HepG2 (cell line): ENCODE measurements around the gene USP38. TPM values are rescaled to one million over a fixed set of nuclear protein-coding genes. Genes with fewer than 3 reads are reported as not detected.
A peak's percentile ranks its signal among the peaks of the same experiment; 100 is the strongest.

ENCODE experiments used
- ATF7 ChIP-seq, 2 experiments: fragments of 450-650 bp in 1 of 2; sonication (generic) in 1 of 2; formaldehyde crosslinking in 1 of 2; IDR thresholded peaks; 2 replicates each; pipeline versions ENCODE4 v1.4.0 to v1.6.1; 2016 to 2020; ENCODE audit warnings: antibody characterized with exemption in 1 of 2, mild to moderate bottlenecking in 1 of 2, missing genetic modification reagents in 1 of 2
- BHLHE40 ChIP-seq: IDR thresholded peaks from 2 replicates; pipeline ENCODE4 v1.6.1; 2011; ENCODE audit warnings: low read length, improper control_type of control experiment
- CREM ChIP-seq, 2 experiments: sonication (generic) in 1 of 2; formaldehyde crosslinking in 1 of 2; IDR thresholded peaks; 2 replicates each; pipeline versions ENCODE4 v1.4.0 to v1.6.1; 2016 to 2020; ENCODE audit warnings: antibody characterized with exemption in 1 of 2, mild to moderate bottlenecking in 1 of 2, missing genetic modification reagents in 1 of 2
- DNMT3B ChIP-seq: conservative IDR thresholded peaks from 2 replicates; pipeline ENCODE4 v1.6.1; 2016; ENCODE audit warnings: missing biosample characterization, control low read depth
- IRX3 ChIP-seq: sonication (generic); formaldehyde crosslinking; IDR thresholded peaks from 2 replicates; pipeline ENCODE4 v1.8.1; 2023; ENCODE audit warnings: mild to moderate bottlenecking, low read depth, missing genetic modification reagents, borderline replicate concordance
- MAFF ChIP-seq: IDR thresholded peaks from 2 replicates; pipeline ENCODE4 v1.6.1; 2011; ENCODE audit warnings: low read depth, low read length, improper control_type of control experiment
- MXI1 ChIP-seq: IDR thresholded peaks from 3 replicates; pipeline ENCODE4 v1.6.1; 2012; ENCODE audit warnings: low read depth, low read length, inconsistent platforms, borderline replicate concordance
- NFATC3 ChIP-seq: sonication (generic); formaldehyde crosslinking; IDR thresholded peaks from 2 replicates; pipeline ENCODE4 v1.5.1; 2020; ENCODE audit warnings: mild to moderate bottlenecking, missing genetic modification reagents
- NR3C1 ChIP-seq: sonication (generic); formaldehyde crosslinking; IDR thresholded peaks from 2 replicates; pipeline ENCODE4 v1.4.0; 2020; ENCODE audit warnings: missing genetic modification reagents
- RBAK ChIP-seq: sonication (generic); formaldehyde crosslinking; IDR thresholded peaks from 2 replicates; pipeline ENCODE4 v1.5.1; 2020; ENCODE audit warnings: mild to moderate bottlenecking, missing genetic modification reagents
- RNF2 ChIP-seq: fragments of 450-650 bp; conservative IDR thresholded peaks from 2 replicates; pipeline ENCODE4 v1.6.1; 2016; ENCODE audit warnings: low read depth
- RORA ChIP-seq: sonication (generic); formaldehyde crosslinking; IDR thresholded peaks from 2 replicates; pipeline ENCODE4 v1.5.0; 2020; ENCODE audit warnings: mild to moderate bottlenecking, missing genetic modification reagents, moderate library complexity
- SETDB1 ChIP-seq: sonication (generic); formaldehyde crosslinking; IDR thresholded peaks from 2 replicates; pipeline ENCODE4 v1.5.1; 2020; ENCODE audit warnings: missing genetic modification reagents, mild to moderate bottlenecking, borderline replicate concordance
- SIX4 ChIP-seq: sonication (generic); formaldehyde crosslinking; IDR thresholded peaks from 2 replicates; pipeline ENCODE4 v1.4.0; 2020; ENCODE audit warnings: missing genetic modification reagents
- SMC3 ChIP-seq: IDR thresholded peaks from 2 replicates; pipeline ENCODE4 v1.6.1; 2011; ENCODE audit warnings: low read length, improper control_type of control experiment
- SNAPC2 ChIP-seq: sonication (generic); formaldehyde crosslinking; IDR thresholded peaks from 2 replicates; pipeline ENCODE4 v1.8.1; 2022; ENCODE audit warnings: mild to moderate bottlenecking, missing genetic modification reagents
- SP4 ChIP-seq: sonication (generic); formaldehyde crosslinking; IDR thresholded peaks from 2 replicates; pipeline ENCODE4 v1.8.1; 2023; ENCODE audit warnings: mild to moderate bottlenecking, missing genetic modification reagents
- THAP11 ChIP-seq: IDR thresholded peaks from 2 replicates; pipeline ENCODE4 v1.6.1; 2016; ENCODE audit warnings: missing biosample characterization, missing genetic modification reagents
- XRCC5 ChIP-seq: fragments of 200-400 bp; formaldehyde crosslinking; optimal IDR thresholded peaks from 2 replicates; pipeline ENCODE3; 2017; ENCODE audit warnings: mild to moderate bottlenecking, low read length
- ZBTB14 ChIP-seq: sonication (generic); formaldehyde crosslinking; IDR thresholded peaks from 2 replicates; pipeline ENCODE4 v1.4.0; 2020; ENCODE audit warnings: missing genetic modification reagents
- ZBTB21 ChIP-seq: sonication (generic); formaldehyde crosslinking; IDR thresholded peaks from 2 replicates; pipeline ENCODE4 v1.4.0; 2020; ENCODE audit warnings: missing genetic modification reagents
- ZHX1 ChIP-seq: sonication (generic); formaldehyde crosslinking; IDR thresholded peaks from 2 replicates; pipeline ENCODE4 v1.8.1; 2022; ENCODE audit warnings: low read depth, mild to moderate bottlenecking, missing genetic modification reagents
- ZNF280B ChIP-seq: sonication (generic); formaldehyde crosslinking; IDR thresholded peaks from 2 replicates; pipeline ENCODE4 v1.5.0; 2020; ENCODE audit warnings: missing genetic modification reagents, mild to moderate bottlenecking, borderline replicate concordance
- ZNF383 ChIP-seq: sonication (generic); formaldehyde crosslinking; IDR thresholded peaks from 2 replicates; pipeline ENCODE4 v1.4.0; 2020; ENCODE audit warnings: missing genetic modification reagents, mild to moderate bottlenecking, borderline replicate concordance
- ZNF547 ChIP-seq: sonication (generic); formaldehyde crosslinking; IDR thresholded peaks from 2 replicates; pipeline ENCODE4 v1.5.1; 2020; ENCODE audit warnings: mild to moderate bottlenecking, missing genetic modification reagents
- ZNF598 ChIP-seq: sonication (generic); formaldehyde crosslinking; IDR thresholded peaks from 2 replicates; pipeline ENCODE4 v1.5.1; 2020; ENCODE audit warnings: mild to moderate bottlenecking, missing genetic modification reagents, borderline replicate concordance
- ZNF619 ChIP-seq: sonication (generic); formaldehyde crosslinking; IDR thresholded peaks from 2 replicates; pipeline ENCODE4 v1.4.0; 2020; ENCODE audit warnings: mild to moderate bottlenecking, missing genetic modification reagents
- ZNF788 ChIP-seq: sonication (generic); formaldehyde crosslinking; IDR thresholded peaks from 2 replicates; pipeline ENCODE4 v1.5.0; 2020; ENCODE audit warnings: mild to moderate bottlenecking, missing genetic modification reagents, borderline replicate concordance
- polyA plus RNA-seq, 8 experiments: library from polyadenylated mRNA; depleted of rRNA in 3 of 8; stranded (reverse) in 7 of 8; unstranded in 1 of 8; fragments of >200 nt; fragmentation: Illumina TruSeq in 4 of 8; extraction: Trizol in 4 of 8; gene quantifications; 2 replicates each; pipeline versions ENCODE4 v1.2.1 to v1.2.3, GENCODE V29; 2011 to 2016; ENCODE audit warnings: low read depth in 4 of 8, missing spikeins in 1 of 8, mixed read lengths in 1 of 8; ENCODE audit not compliant: insufficient read depth in 1 of 8
- total RNA-seq, 5 experiments: library from RNA; depleted of rRNA; stranded (reverse); fragments of >200 nt; fragmentation: Illumina TruSeq; extraction: Trizol; gene quantifications; 2 replicates each; pipeline ENCODE4 v1.2.3, GENCODE V29; 2016; ENCODE audit warnings: low read depth in 1 of 5

The USP38 gene
- total and polyA plus RNA-seq, 2 of the 13 experiments (the other 11 are each of a cell fraction or from before 2014, with no cell fraction given) = 4.5 to 11.8 TPM

GRCh38 chr4:143225167-143225566, 40.5 kb downstream of the USP38 start (continued):
- no peak for TF ChIP-seq ZNF280B
- no peak for TF ChIP-seq ZNF788 (CRISPR knock-in tag)
- TF ChIP-seq THAP11 (CRISPR knock-in tag) = peak; percentile 84
- no peak for TF ChIP-seq ZNF383
- TF ChIP-seq SIX4 (CRISPR knock-in tag) = no peak
- peak; percentile 58; the same call in 2 of the 3 replicates for TF ChIP-seq MXI1
- TF ChIP-seq RORA = no peak
- 0 out of 2 replicates have a peak, but pooled peaks have one; percentile 43 for TF ChIP-seq BHLHE40
- no peak for TF ChIP-seq SETDB1 (CRISPR knock-in tag)
- TF ChIP-seq IRX3 (CRISPR knock-in tag) = no peak
- no peak for TF ChIP-seq DNMT3B
- TF ChIP-seq ZNF598 (CRISPR knock-in tag) = no peak
- TF ChIP-seq ZNF619 (CRISPR knock-in tag) = no peak
- no peak for TF ChIP-seq NFATC3 (CRISPR knock-in tag)
- no peak for TF ChIP-seq ZNF547 (CRISPR knock-in tag)
- no peak for TF ChIP-seq ZBTB14 (CRISPR knock-in tag)
- no peak for TF ChIP-seq XRCC5
- TF ChIP-seq MAFF = peak; percentile 49; the same call in 1 of the 2 replicates
- no peak for TF ChIP-seq NR3C1 (CRISPR knock-in tag)
- TF ChIP-seq CREM (IDR thresholded peaks at IDR 0.05) = peak; percentile 73; the same call in 1 of the 2 replicates
- no peak for TF ChIP-seq CREM (CRISPR knock-in tag; IDR thresholded peaks at IDR 0.05)
- 0 out of 2 replicates have a peak, but pooled peaks have one; percentile 31 for TF ChIP-seq SNAPC2 (CRISPR knock-in tag)
- no peak for TF ChIP-seq ZHX1 (CRISPR knock-in tag)
- TF ChIP-seq ATF7 (IDR thresholded peaks at IDR 0.05) = peak; percentile 94
- TF ChIP-seq ATF7 (CRISPR knock-in tag; IDR thresholded peaks at IDR 0.05) = peak; percentile 68; the same call in 1 of the 2 replicates
- TF ChIP-seq SMC3 = peak; percentile 38
- TF ChIP-seq RBAK (CRISPR knock-in tag) = no peak
- TF ChIP-seq ZBTB21 = 0 out of 2 replicates have a peak, but pooled peaks have one; percentile 36
- no peak for TF ChIP-seq SP4 (CRISPR knock-in tag)
- no peak for TF ChIP-seq RNF2
